Measurements from ENCODE around the gene SPIRE2.
A peak's percentile ranks its signal among the peaks of the same experiment; 100 is the strongest.
"Not testable (repeated sequence)": the region's sequence is repeated elsewhere in the genome, so short reads cannot be mapped to it uniquely, and the experiment has no call there.

Gene SPIRE2

GRCh38 chr16:89811321-89811720, 17.0 kb upstream of the SPIRE2 start:
- no peak for DNase-seq

GRCh38 chr16:89815639-89816348, 12.5 kb upstream of the SPIRE2 start:
- no peak for DNase-seq

GRCh38 chr16:89818851-89819403, 9.3 kb upstream of the SPIRE2 start:
- DNase-seq, result not testable (repeated sequence)

GRCh38 chr16:89819448-89819847, 8.8 kb upstream of the SPIRE2 start:
- DNase-seq, result not testable (repeated sequence)

- no peak for DNase-seq
Observed at GRCh38 chr16:89821438-89822187, 6.7 kb upstream of the SPIRE2 start.

- DNase-seq, result no peak
Observed at GRCh38 chr16:89822188-89823086, 5.8 kb upstream of the SPIRE2 start.

GRCh38 chr16:89823087-89823823, 5.0 kb upstream of the SPIRE2 start:
- DNase-seq, result no peak

- DNase-seq, result not testable (repeated sequence)
Observed at GRCh38 chr16:89823824-89824148, 4.5 kb upstream of the SPIRE2 start.

- no peak for DNase-seq
Observed at GRCh38 chr16:89826531-89827382, 1.5 kb upstream of the SPIRE2 start.

- peak in 8 of 14 donors; percentile 2 to 61 (median 29) for DNase-seq
Observed at GRCh38 chr16:89827383-89828198, 684 bp upstream of the SPIRE2 start.

GRCh38 chr16:89828870-89829629, 775 bp downstream of the SPIRE2 start:
- peak in 2 of 14 donors; percentile 35 to 53 for DNase-seq

GRCh38 chr16:89829630-89830437, 1.6 kb downstream of the SPIRE2 start:
- DNase-seq, result peak in 1 of 14 donors; percentile 2

- no peak for DNase-seq
Observed at GRCh38 chr16:89831810-89832328, 3.6 kb downstream of the SPIRE2 start.

- not testable (repeated sequence) for DNase-seq
Observed at GRCh38 chr16:89833664-89834363, 5.5 kb downstream of the SPIRE2 start.

- DNase-seq, result not testable (repeated sequence)
Observed at GRCh38 chr16:89834813-89835363, 6.6 kb downstream of the SPIRE2 start.

- not testable (repeated sequence) for DNase-seq
Observed at GRCh38 chr16:89836484-89836883, 8.2 kb downstream of the SPIRE2 start.

- no peak for DNase-seq
Observed at GRCh38 chr16:89837014-89837546, 8.8 kb downstream of the SPIRE2 start.
